ENCODE data around the gene UMODL1. TPM values are rescaled to one million over a fixed set of nuclear protein-coding genes. Genes with fewer than 3 reads are reported as not detected.
"Not testable (repeated sequence)": the region's sequence is repeated elsewhere in the genome, so short reads cannot be mapped to it uniquely, and the experiment has no call there.

UMODL1 gene
- polyA plus RNA-seq, 1 donor = 0.67 TPM

DNA sequence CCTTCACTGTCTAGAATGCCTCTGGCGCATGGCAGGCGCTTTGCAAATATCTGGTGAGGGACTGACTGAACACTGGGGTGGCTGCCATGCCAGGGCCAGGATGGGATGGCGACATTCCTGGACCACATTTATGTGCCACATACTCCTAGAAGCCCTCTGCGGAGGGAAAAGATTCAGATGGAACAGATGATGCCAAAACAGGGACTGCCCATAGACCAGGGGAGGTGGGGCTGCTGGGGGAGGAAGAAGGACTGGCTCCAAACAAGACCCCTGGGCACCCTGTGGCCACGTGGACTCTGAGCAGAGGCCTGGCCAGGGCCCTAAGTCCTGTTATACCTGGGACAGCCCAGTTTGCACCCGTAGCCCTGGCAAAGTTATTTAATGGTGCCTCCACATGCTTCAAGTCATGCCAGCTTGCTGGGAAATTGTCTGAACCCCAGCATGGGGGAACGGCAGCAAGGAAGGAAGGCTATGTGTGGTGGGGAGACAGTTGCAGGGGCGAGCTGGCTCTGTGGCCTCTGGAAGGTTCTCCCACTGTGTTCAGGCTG, 44.1 kb downstream of the UMODL1 start:
- no peak overlapping the region for H3K27ac ChIP-seq (ENCODE audit: low read length)

DNA sequence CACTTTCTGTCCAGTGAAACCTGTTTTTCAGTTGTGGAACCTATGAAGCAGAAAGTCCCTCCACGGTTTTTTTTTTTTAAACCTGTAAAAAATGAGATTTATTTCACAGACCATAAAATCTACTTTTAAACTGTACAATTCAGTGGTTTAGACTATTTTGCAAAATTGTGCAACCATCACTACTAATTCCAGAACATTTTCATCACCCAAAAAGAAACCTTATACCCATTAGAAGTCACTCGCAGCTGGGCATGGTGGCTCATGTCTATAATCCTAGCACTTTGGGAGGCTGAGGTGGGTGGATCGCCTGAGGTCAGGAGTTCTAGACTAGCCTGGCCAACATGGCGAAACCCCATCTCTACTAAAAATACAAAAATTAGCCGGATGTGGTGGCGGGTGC, 45.4 kb downstream of the UMODL1 start:
- not testable (repeated sequence) for H3K27me3 ChIP-seq (ENCODE audit: control insufficient read depth, insufficient read depth, low read length); DNase-seq; H3K36me3 ChIP-seq (ENCODE audit: control insufficient read depth, insufficient read depth, low read length); H3K4me3 ChIP-seq (ENCODE audit: low read length); H3K27ac ChIP-seq (ENCODE audit: low read length); H3K9me3 ChIP-seq (ENCODE audit: control insufficient read depth, low read depth, low read length); H3K4me1 ChIP-seq (ENCODE audit: control insufficient read depth, insufficient read depth, low read length)
- no CpG with 5 or more reads among the region's 6 CpGs for WGBS (ENCODE audit: insufficient coverage, low lambda C conversion rate)

More for the DNA sequence above, 44.1 kb downstream of the UMODL1 start:
- peaks cover 4% of the 10 kb centered on the region for H3K4me1 ChIP-seq (ENCODE audit: control insufficient read depth, insufficient read depth, low read length)
- H3K27me3 ChIP-seq (ENCODE audit: control insufficient read depth, insufficient read depth, low read length) = no peaks in the 10 kb centered on the region
- H3K36me3 ChIP-seq (ENCODE audit: control insufficient read depth, insufficient read depth, low read length) = no peaks in the 10 kb centered on the region
- no peak for DNase-seq
- H3K4me3 ChIP-seq (ENCODE audit: low read length) = no peak overlapping the region
- no peaks in the 10 kb centered on the region for H3K9me3 ChIP-seq (ENCODE audit: control insufficient read depth, low read depth, low read length)
- no CpG with 5 or more reads among the region's 8 CpGs for whole genome bisulfite sequencing (ENCODE audit: insufficient coverage, low lambda C conversion rate)

- Histone ChIP-seq H3K9me3 (ENCODE audit: control insufficient read depth, low read depth, low read length) (no peaks in the 10 kb centered on the region), H3K4me3 (ENCODE audit: low read length) (no peak overlapping the region), H3K36me3 (ENCODE audit: control insufficient read depth, insufficient read depth, low read length) (no peaks in the 10 kb centered on the region), H3K27me3 (ENCODE audit: control insufficient read depth, insufficient read depth, low read length) (no peaks in the 10 kb centered on the region), H3K27ac (ENCODE audit: low read length) (no peak overlapping the region), H3K4me1 (ENCODE audit: control insufficient read depth, insufficient read depth, low read length) (peaks cover 14% of the 10 kb centered on the region)
- WGBS (ENCODE audit: insufficient coverage, low lambda C conversion rate) = 40% methylated on average over 2 of the region's 15 CpGs
- DNase-seq = peak; percentile 73 to 76
These were observed 46.3 kb downstream of the UMODL1 start for GRCh38 chr21:42117229-42117966.

GRCh38 chr21:42117967-42118780, 47.1 kb downstream of the UMODL1 start:
- Histone ChIP-seq H3K36me3 (ENCODE audit: control insufficient read depth, insufficient read depth, low read length) (no peaks in the 10 kb centered on the region), H3K4me3 (ENCODE audit: low read length) (no peak overlapping the region), H3K27ac (ENCODE audit: low read length) (no peak overlapping the region), H3K9me3 (ENCODE audit: control insufficient read depth, low read depth, low read length) (no peaks in the 10 kb centered on the region), H3K27me3 (ENCODE audit: control insufficient read depth, insufficient read depth, low read length) (no peaks in the 10 kb centered on the region), H3K4me1 (ENCODE audit: control insufficient read depth, insufficient read depth, low read length) (peaks cover 14% of the 10 kb centered on the region)
- DNase-seq = no peak
- 100% methylated on average over 2 of the region's 12 CpGs for WGBS (ENCODE audit: insufficient coverage, low lambda C conversion rate)

DNA sequence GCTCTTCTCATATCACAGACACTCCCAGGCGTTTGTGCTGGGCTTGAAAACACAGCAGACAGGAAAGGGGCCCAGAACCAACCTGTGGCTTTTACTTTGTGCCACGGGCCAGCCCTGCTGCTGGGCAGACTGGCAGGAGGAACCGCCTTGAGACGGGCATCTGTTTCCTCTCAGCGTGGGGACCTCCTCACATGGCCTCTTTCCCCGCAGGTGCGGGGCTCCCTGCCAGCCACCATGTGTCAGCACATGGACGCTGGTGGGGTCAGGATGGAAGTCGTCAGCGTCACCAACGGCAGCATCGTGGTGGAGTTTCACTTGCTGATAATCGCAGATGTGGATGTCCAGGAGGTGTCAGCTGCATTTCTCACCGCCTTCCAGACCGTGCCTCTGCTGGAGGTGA, 47.8 kb downstream of the UMODL1 start:
- no peak for DNase-seq
- Histone ChIP-seq H3K36me3 (ENCODE audit: control insufficient read depth, insufficient read depth, low read length) (no peaks in the 10 kb centered on the region), H3K4me1 (ENCODE audit: control insufficient read depth, insufficient read depth, low read length) (peaks cover 14% of the 10 kb centered on the region), H3K27ac (ENCODE audit: low read length) (no peak overlapping the region), H3K4me3 (ENCODE audit: low read length) (no peak overlapping the region), H3K9me3 (ENCODE audit: control insufficient read depth, low read depth, low read length) (no peaks in the 10 kb centered on the region), H3K27me3 (ENCODE audit: control insufficient read depth, insufficient read depth, low read length) (no peaks in the 10 kb centered on the region)
- WGBS (ENCODE audit: insufficient coverage, low lambda C conversion rate) = no CpG with 5 or more reads among the region's 15 CpGs

GRCh38 chr21:42120101-42120902, 49.2 kb downstream of the UMODL1 start:
- peak; percentile 31 to 63 for DNase-seq
- Histone ChIP-seq H3K36me3 (ENCODE audit: control insufficient read depth, insufficient read depth, low read length) (no peaks in the 10 kb centered on the region), H3K4me1 (ENCODE audit: control insufficient read depth, insufficient read depth, low read length) (peaks cover 14% of the 10 kb centered on the region), H3K4me3 (ENCODE audit: low read length) (no peak overlapping the region), H3K9me3 (ENCODE audit: control insufficient read depth, low read depth, low read length) (no peaks in the 10 kb centered on the region), H3K27ac (ENCODE audit: low read length) (no peak overlapping the region), H3K27me3 (ENCODE audit: control insufficient read depth, insufficient read depth, low read length) (no peaks in the 10 kb centered on the region)
- WGBS (ENCODE audit: insufficient coverage, low lambda C conversion rate) = 37% methylated on average over 2 of the region's 11 CpGs

DNA sequence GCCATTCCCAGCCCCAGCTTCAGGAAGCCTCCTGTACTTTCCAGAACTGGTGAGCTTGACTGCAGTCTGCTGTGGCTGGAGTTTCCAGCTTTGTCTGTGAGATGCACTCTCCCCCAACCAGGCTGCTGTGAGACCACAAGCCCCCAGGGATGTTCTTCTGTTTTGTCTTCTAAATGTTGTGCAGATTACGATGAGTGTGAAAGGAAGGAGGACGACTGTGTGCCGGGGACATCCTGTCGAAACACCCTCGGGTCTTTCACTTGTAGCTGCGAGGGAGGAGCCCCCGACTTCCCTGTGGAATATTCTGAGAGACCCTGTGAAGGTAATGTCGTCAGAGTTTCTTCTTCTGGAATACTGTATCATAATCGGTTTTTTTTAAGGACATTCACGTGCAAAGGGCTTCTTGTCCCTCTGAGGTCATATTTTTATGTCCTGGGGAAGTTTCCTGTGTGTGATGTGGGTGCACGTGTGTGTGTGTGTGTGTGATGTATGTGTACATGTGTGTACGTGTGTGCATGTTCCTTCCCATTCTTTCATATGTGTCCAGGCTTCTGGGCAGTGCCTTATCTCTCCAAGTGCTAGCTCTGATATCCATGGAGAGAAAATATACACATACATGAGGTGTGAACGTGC, 49.9 kb downstream of the UMODL1 start:
- 70% methylated on average over 2 of the region's 13 CpGs for WGBS (ENCODE audit: insufficient coverage, low lambda C conversion rate)
- DNase-seq = no peak
- H3K4me3 ChIP-seq (ENCODE audit: low read length) = no peak overlapping the region
- no peak overlapping the region for H3K27ac ChIP-seq (ENCODE audit: low read length)
- H3K27me3 ChIP-seq (ENCODE audit: control insufficient read depth, insufficient read depth, low read length) = no peaks in the 10 kb centered on the region
- peaks cover 14% of the 10 kb centered on the region for H3K4me1 ChIP-seq (ENCODE audit: control insufficient read depth, insufficient read depth, low read length)
- H3K9me3 ChIP-seq (ENCODE audit: control insufficient read depth, low read depth, low read length) = no peaks in the 10 kb centered on the region
- no peaks in the 10 kb centered on the region for H3K36me3 ChIP-seq (ENCODE audit: control insufficient read depth, insufficient read depth, low read length)

GRCh38 chr21:42121794-42122193, 50.7 kb downstream of the UMODL1 start:
- DNase-seq = peak; percentile 40 to 67
- Histone ChIP-seq H3K36me3 (ENCODE audit: control insufficient read depth, insufficient read depth, low read length) (no peaks in the 10 kb centered on the region), H3K27me3 (ENCODE audit: control insufficient read depth, insufficient read depth, low read length) (no peaks in the 10 kb centered on the region), H3K4me1 (ENCODE audit: control insufficient read depth, insufficient read depth, low read length) (peaks cover 14% of the 10 kb centered on the region), H3K27ac (ENCODE audit: low read length) (no peak overlapping the region), H3K9me3 (ENCODE audit: control insufficient read depth, low read depth, low read length) (no peaks in the 10 kb centered on the region), H3K4me3 (ENCODE audit: low read length) (no peak overlapping the region)
- WGBS (ENCODE audit: insufficient coverage, low lambda C conversion rate) = no CpG with 5 or more reads among the region's 4 CpGs

DNA sequence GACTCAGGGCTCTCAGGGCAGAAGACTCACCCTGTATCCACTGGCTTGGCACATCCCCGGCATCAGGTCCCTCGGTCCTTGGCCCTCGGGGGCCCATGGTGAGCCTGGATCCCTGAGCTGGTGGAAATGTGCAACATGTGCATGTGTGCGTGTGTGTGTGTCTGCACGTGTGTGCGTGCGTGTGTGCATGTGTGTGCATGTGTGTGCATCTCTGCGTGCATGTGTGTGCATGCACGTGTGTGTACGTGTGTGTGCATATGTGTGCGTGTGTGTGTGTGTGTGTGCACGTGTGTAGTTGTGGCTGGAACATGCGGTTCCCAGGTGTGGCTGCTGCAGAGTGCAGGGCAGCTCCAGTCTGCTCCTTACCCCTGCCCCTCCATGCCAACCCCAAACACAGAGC, 51.3 kb downstream of the UMODL1 start:
- WGBS (ENCODE audit: insufficient coverage, low lambda C conversion rate) = no CpG with 5 or more reads among the region's 13 CpGs
- no peak for DNase-seq
- Histone ChIP-seq H3K27me3 (ENCODE audit: control insufficient read depth, insufficient read depth, low read length) (no peaks in the 10 kb centered on the region), H3K36me3 (ENCODE audit: control insufficient read depth, insufficient read depth, low read length) (no peaks in the 10 kb centered on the region), H3K4me1 (ENCODE audit: control insufficient read depth, insufficient read depth, low read length) (peaks cover 10% of the 10 kb centered on the region), H3K9me3 (ENCODE audit: control insufficient read depth, low read depth, low read length) (no peaks in the 10 kb centered on the region), H3K27ac (ENCODE audit: low read length) (no peak overlapping the region), H3K4me3 (ENCODE audit: low read length) (no peak overlapping the region)

- peaks cover 10% of the 10 kb centered on the region for H3K4me1 ChIP-seq (ENCODE audit: control insufficient read depth, insufficient read depth, low read length)
- DNase-seq = no peak
These were observed 51.7 kb downstream of the UMODL1 start for GRCh38 chr21:42122808-42123207.

More at GRCh38 chr21:42122808-42123207, 51.7 kb downstream of the UMODL1 start:
- Histone ChIP-seq H3K27me3 (ENCODE audit: control insufficient read depth, insufficient read depth, low read length) (no peaks in the 10 kb centered on the region), H3K9me3 (ENCODE audit: control insufficient read depth, low read depth, low read length) (no peaks in the 10 kb centered on the region), H3K4me3 (ENCODE audit: low read length) (no peak overlapping the region), H3K36me3 (ENCODE audit: control insufficient read depth, insufficient read depth, low read length) (no peaks in the 10 kb centered on the region), H3K27ac (ENCODE audit: low read length) (no peak overlapping the region)
- no CpG with 5 or more reads among the region's 13 CpGs for WGBS (ENCODE audit: insufficient coverage, low lambda C conversion rate)

All from large intestine (tissue), 3 donors.